Amniotic stem cell (primary cell): ENCODE results near the gene XPO1.
"Not testable (repeated sequence)": the region's sequence is repeated elsewhere in the genome, so short reads cannot be mapped to it uniquely, and the experiment has no call there.

Experiments
- DNase-seq: peaks from one replicate; lab custom pipeline; 2025; lab: John Stamatoyannopoulos, UW

XPO1 gene

GRCh38 chr2:61536180-61536571 lies 2.0 kb downstream of the XPO1 start:
- no peak for DNase-seq

- no peak for DNase-seq
These were observed 2.7 kb downstream of the XPO1 start for GRCh38 chr2:61535449-61535848.

GRCh38 chr2:61534926-61535325 lies 3.2 kb downstream of the XPO1 start:
- DNase-seq = no peak

GRCh38 chr2:61530749-61531148 lies 7.4 kb downstream of the XPO1 start:
- DNase-seq = no peak

GRCh38 chr2:61529944-61530735 lies 8.0 kb downstream of the XPO1 start:
- DNase-seq = no peak

GRCh38 chr2:61520261-61520660 lies 17.9 kb downstream of the XPO1 start:
- no peak for DNase-seq

- DNase-seq = no peak
These were observed 25.3 kb downstream of the XPO1 start for GRCh38 chr2:61512768-61513398.

- no peak for DNase-seq
These were observed 27.2 kb downstream of the XPO1 start for GRCh38 chr2:61510674-61511671.

- no peak for DNase-seq
These were observed 33.2 kb downstream of the XPO1 start for GRCh38 chr2:61504949-61505348.

GRCh38 chr2:61499060-61499459 lies 39.1 kb downstream of the XPO1 start:
- DNase-seq = no peak

GRCh38 chr2:61493523-61493942 lies 44.6 kb downstream of the XPO1 start:
- no peak for DNase-seq

GRCh38 chr2:61492476-61492875 lies 45.7 kb downstream of the XPO1 start:
- no peak for DNase-seq

- DNase-seq = no peak
These were observed 52.9 kb downstream of the XPO1 start for GRCh38 chr2:61485281-61485680.

GRCh38 chr2:61478086-61478485 lies 60.1 kb downstream of the XPO1 start:
- DNase-seq = no peak

- not testable (repeated sequence) for DNase-seq
These were observed 61.1 kb downstream of the XPO1 start for GRCh38 chr2:61476929-61477589.

- no peak for DNase-seq
These were observed 66.0 kb downstream of the XPO1 start for GRCh38 chr2:61471905-61472805.

GRCh38 chr2:61470965-61471904 lies 66.9 kb downstream of the XPO1 start, which contains the start of gene USP34:
USP34 (minus strand) TSS chr2:61471087; CDS start chr2:61470692, 395 bp downstream.
- DNase-seq = peak; percentile 92

GRCh38 chr2:61470122-61470951 lies 67.8 kb downstream of the XPO1 start:
- peak; percentile 49 for DNase-seq
